ENCODE measurements around the gene CCNT2. TPM values are rescaled to one million over a fixed set of nuclear protein-coding genes. Genes with fewer than 3 reads are reported as not detected.
"Not testable (repeated sequence)": the region's sequence is repeated elsewhere in the genome, so short reads cannot be mapped to it uniquely, and the experiment has no call there.

The CCNT2 gene
- 13.1 and 31.9 TPM in 2 replicates for total RNA-seq (2014; rRNA removed; shearing (Covaris generic))

GRCh38 chr2:134918526-134919340 lies at the start of gene CCNT2:
Gene CCNT2 (plus strand): TSS chr2:134918822. CDS start chr2:134918855, 33 bp downstream.
- no peaks in the 10 kb centered on the region for H3K27me3 ChIP-seq (replicated peaks)
- peak; percentile 98 to 99 for DNase-seq (ENCODE audit: low read depth in 1 of 2, low spot score in 2 of 2)
- H3K4me1 ChIP-seq (replicated peaks) = peaks cover 8% of the 10 kb centered on the region
- H3K27ac ChIP-seq = peak within 1 kb of the TSS; percentile 96
- no peaks in the 10 kb centered on the region for H3K9me3 ChIP-seq (replicated peaks)
- H3K4me3 ChIP-seq = peak within 1 kb of the TSS; percentile 90
- peaks cover 27% of the 10 kb centered on the region for H3K36me3 ChIP-seq

- Histone ChIP-seq H3K4me3 (no peak overlapping the region), H3K27me3 (replicated peaks) (no peaks in the 10 kb centered on the region), H3K9me3 (replicated peaks) (no peaks in the 10 kb centered on the region), H3K27ac (no peak overlapping the region), H3K36me3 (no peaks in the 10 kb centered on the region), H3K4me1 (replicated peaks) (no peaks in the 10 kb centered on the region)
- DNase-seq (ENCODE audit: low read depth in 1 of 2, low spot score in 2 of 2) = no peak
Observed at GRCh38 chr2:134869946-134870736, 48.5 kb upstream of the CCNT2 start.

- Histone ChIP-seq H3K4me3 (no peak overlapping the region), H3K27me3 (replicated peaks) (no peaks in the 10 kb centered on the region), H3K27ac (no peak overlapping the region), H3K36me3 (no peaks in the 10 kb centered on the region), H3K4me1 (replicated peaks) (no peaks in the 10 kb centered on the region), H3K9me3 (replicated peaks) (no peaks in the 10 kb centered on the region)
- no peak for DNase-seq (ENCODE audit: low read depth in 1 of 2, low spot score in 2 of 2)
Observed at GRCh38 chr2:134873152-134873551, 45.5 kb upstream of the CCNT2 start.

- no peaks in the 10 kb centered on the region for H3K9me3 ChIP-seq (replicated peaks)
- DNase-seq (ENCODE audit: low read depth in 1 of 2, low spot score in 2 of 2) = no peak
- no peaks in the 10 kb centered on the region for H3K27me3 ChIP-seq (replicated peaks)
- H3K27ac ChIP-seq = no peak overlapping the region
- H3K36me3 ChIP-seq = no peaks in the 10 kb centered on the region
- H3K4me3 ChIP-seq = no peak overlapping the region
- no peaks in the 10 kb centered on the region for H3K4me1 ChIP-seq (replicated peaks)
Observed at GRCh38 chr2:134875309-134875708, 43.3 kb upstream of the CCNT2 start.

- no peak for DNase-seq (ENCODE audit: low read depth in 1 of 2, low spot score in 2 of 2)
- H3K36me3 ChIP-seq = no peaks in the 10 kb centered on the region
- H3K4me1 ChIP-seq (replicated peaks) = no peaks in the 10 kb centered on the region
- no peaks in the 10 kb centered on the region for H3K9me3 ChIP-seq (replicated peaks)
- no peaks in the 10 kb centered on the region for H3K27me3 ChIP-seq (replicated peaks)
- H3K4me3 ChIP-seq = no peak overlapping the region
- no peak overlapping the region for H3K27ac ChIP-seq
Observed at GRCh38 chr2:134882773-134883172, 35.8 kb upstream of the CCNT2 start.

- Histone ChIP-seq H3K36me3 (no peaks in the 10 kb centered on the region), H3K4me1 (replicated peaks) (no peaks in the 10 kb centered on the region), H3K4me3 (no peak overlapping the region), H3K27ac (no peak overlapping the region), H3K27me3 (replicated peaks) (no peaks in the 10 kb centered on the region), H3K9me3 (replicated peaks) (no peaks in the 10 kb centered on the region)
- DNase-seq (ENCODE audit: low read depth in 1 of 2, low spot score in 2 of 2) = no peak
Observed at GRCh38 chr2:134883552-134884293, 34.9 kb upstream of the CCNT2 start.

GRCh38 chr2:134884435-134884834 lies 34.2 kb upstream of the CCNT2 start:
- no peak for DNase-seq (ENCODE audit: low read depth in 1 of 2, low spot score in 2 of 2)
- H3K27ac ChIP-seq = no peak overlapping the region
- H3K9me3 ChIP-seq (replicated peaks) = no peaks in the 10 kb centered on the region
- no peaks in the 10 kb centered on the region for H3K36me3 ChIP-seq
- no peak overlapping the region for H3K4me3 ChIP-seq
- no peaks in the 10 kb centered on the region for H3K27me3 ChIP-seq (replicated peaks)
- H3K4me1 ChIP-seq (replicated peaks) = no peaks in the 10 kb centered on the region

GRCh38 chr2:134892282-134893035 lies 26.2 kb upstream of the CCNT2 start:
- no peak for DNase-seq (ENCODE audit: low read depth in 1 of 2, low spot score in 2 of 2)
- Histone ChIP-seq H3K9me3 (replicated peaks) (no peaks in the 10 kb centered on the region), H3K4me3 (no peak overlapping the region), H3K4me1 (replicated peaks) (no peaks in the 10 kb centered on the region), H3K27me3 (replicated peaks) (no peaks in the 10 kb centered on the region), H3K27ac (no peak overlapping the region), H3K36me3 (no peaks in the 10 kb centered on the region)

GRCh38 chr2:134897932-134898331 lies 20.7 kb upstream of the CCNT2 start:
- no peaks in the 10 kb centered on the region for H3K36me3 ChIP-seq
- no peaks in the 10 kb centered on the region for H3K4me1 ChIP-seq (replicated peaks)
- H3K4me3 ChIP-seq = no peak overlapping the region
- H3K27ac ChIP-seq = no peak overlapping the region
- no peak for DNase-seq (ENCODE audit: low read depth in 1 of 2, low spot score in 2 of 2)
- H3K27me3 ChIP-seq (replicated peaks) = no peaks in the 10 kb centered on the region; the same call in 1 of the 2 replicates
- H3K9me3 ChIP-seq (replicated peaks) = no peaks in the 10 kb centered on the region

- H3K4me3 ChIP-seq = no peak overlapping the region
- no peaks in the 10 kb centered on the region; the same call in 1 of the 2 replicates for H3K27me3 ChIP-seq (replicated peaks)
- H3K4me1 ChIP-seq (replicated peaks) = no peaks in the 10 kb centered on the region
- no peaks in the 10 kb centered on the region for H3K36me3 ChIP-seq
- H3K27ac ChIP-seq = no peak overlapping the region
- H3K9me3 ChIP-seq (replicated peaks) = no peaks in the 10 kb centered on the region
- DNase-seq (ENCODE audit: low read depth in 1 of 2, low spot score in 2 of 2) = no peak
Observed at GRCh38 chr2:134899204-134899603, 19.4 kb upstream of the CCNT2 start.

- no peaks in the 10 kb centered on the region; the same call in 1 of the 2 replicates for H3K27me3 ChIP-seq (replicated peaks)
- no peak for DNase-seq (ENCODE audit: low read depth in 1 of 2, low spot score in 2 of 2)
Observed at GRCh38 chr2:134900151-134900550, 18.5 kb upstream of the CCNT2 start.

GRCh38 chr2:134903701-134904100 lies 14.9 kb upstream of the CCNT2 start:
- H3K4me3 ChIP-seq; H3K27ac ChIP-seq; H3K4me1 ChIP-seq (replicated peaks); H3K9me3 ChIP-seq (replicated peaks); H3K36me3 ChIP-seq; DNase-seq (ENCODE audit: low read depth in 1 of 2, low spot score in 2 of 2); H3K27me3 ChIP-seq (replicated peaks): not testable (repeated sequence)

More at GRCh38 chr2:134900151-134900550, 18.5 kb upstream of the CCNT2 start:
- Histone ChIP-seq H3K36me3 (no peaks in the 10 kb centered on the region), H3K4me1 (replicated peaks) (no peaks in the 10 kb centered on the region), H3K4me3 (no peak overlapping the region), H3K27ac (no peak overlapping the region), H3K9me3 (replicated peaks) (no peaks in the 10 kb centered on the region)

GRCh38 chr2:134905168-134905567 lies 13.5 kb upstream of the CCNT2 start:
- no peak for DNase-seq (ENCODE audit: low read depth in 1 of 2, low spot score in 2 of 2)
- Histone ChIP-seq H3K9me3 (replicated peaks) (no peaks in the 10 kb centered on the region), H3K4me3 (no peak overlapping the region), H3K36me3 (no peaks in the 10 kb centered on the region), H3K4me1 (replicated peaks) (no peaks in the 10 kb centered on the region), H3K27ac (no peak overlapping the region), H3K27me3 (replicated peaks) (no peaks in the 10 kb centered on the region; the same call in 1 of the 2 replicates)

All from SJSA1 (cell line).